Thoracic aorta (tissue), 2 donors: ENCODE measurements around the gene ARMH3. TPM values are rescaled to one million over a fixed set of nuclear protein-coding genes. Genes with fewer than 3 reads are reported as not detected.

Experiments
- ATAC-seq: fragments of 150-250 bp; one replicate; pipeline ENCODE4 v1.8.0; 2017; ENCODE audit warnings: low read depth; ENCODE audit not compliant: insufficient number of reproducible peaks, low FRiP score
- DNase-seq: peaks from one replicate; pipeline ENCODE4 v3.0.0-alpha.2; 2020; ENCODE audit warnings: low spot score
- H3K27ac ChIP-seq, 2 donors: fragments of 200-600 bp; sonication (generic); 1 replicate in 1 of 2; 2 replicates in 1 of 2; pipeline ENCODE4 v1.5.1; 2016; ENCODE audit warnings: mild to moderate bottlenecking in 2 of 2, moderate library complexity in 2 of 2
- H3K27me3 ChIP-seq: fragments of 200-600 bp; sonication (generic); replicated peaks from 2 replicates; pipeline ENCODE4 v1.6.0; 2016; ENCODE audit warnings: mild to moderate bottlenecking; ENCODE audit not compliant: insufficient read depth
- H3K36me3 ChIP-seq: fragments of 200-600 bp; sonication (generic); one replicate; pipeline ENCODE4 v1.5.1; 2016
- H3K4me1 ChIP-seq, 2 donors: fragments of 200-600 bp; sonication (generic); 1 replicate in 1 of 2; 2 replicates in 1 of 2; pipeline versions ENCODE4 v1.5.1 to v1.6.0; 2016; ENCODE audit warnings: low read depth in 2 of 2, mild to moderate bottlenecking in 1 of 2; ENCODE audit not compliant: control insufficient read depth in 1 of 2
- H3K4me3 ChIP-seq: fragments of 200-600 bp; sonication (generic); 2 replicates; pipeline ENCODE4 v1.5.1; 2016; ENCODE audit warnings: mild to moderate bottlenecking
- H3K9me3 ChIP-seq: fragments of 200-600 bp; sonication (generic); 2 replicates; pipeline ENCODE4 v1.5.1; 2016
- CTCF ChIP-seq: fragments of 200-600 bp; sonication (generic); IDR thresholded peaks from one replicate; pipeline ENCODE4 v1.5.1; 2019; ENCODE audit warnings: antibody characterized with exemption
- total RNA-seq, 2 donors: library from RNA; depleted of rRNA; stranded (reverse); fragments of >200 nt; gene quantifications; one replicate each; pipeline versions ENCODE4 v1.1.0 to v1.2.3, GENCODE V29; 2016

ARMH3 gene
- total RNA-seq: 10 to 100 TPM; 21.1 TPM

DNA sequence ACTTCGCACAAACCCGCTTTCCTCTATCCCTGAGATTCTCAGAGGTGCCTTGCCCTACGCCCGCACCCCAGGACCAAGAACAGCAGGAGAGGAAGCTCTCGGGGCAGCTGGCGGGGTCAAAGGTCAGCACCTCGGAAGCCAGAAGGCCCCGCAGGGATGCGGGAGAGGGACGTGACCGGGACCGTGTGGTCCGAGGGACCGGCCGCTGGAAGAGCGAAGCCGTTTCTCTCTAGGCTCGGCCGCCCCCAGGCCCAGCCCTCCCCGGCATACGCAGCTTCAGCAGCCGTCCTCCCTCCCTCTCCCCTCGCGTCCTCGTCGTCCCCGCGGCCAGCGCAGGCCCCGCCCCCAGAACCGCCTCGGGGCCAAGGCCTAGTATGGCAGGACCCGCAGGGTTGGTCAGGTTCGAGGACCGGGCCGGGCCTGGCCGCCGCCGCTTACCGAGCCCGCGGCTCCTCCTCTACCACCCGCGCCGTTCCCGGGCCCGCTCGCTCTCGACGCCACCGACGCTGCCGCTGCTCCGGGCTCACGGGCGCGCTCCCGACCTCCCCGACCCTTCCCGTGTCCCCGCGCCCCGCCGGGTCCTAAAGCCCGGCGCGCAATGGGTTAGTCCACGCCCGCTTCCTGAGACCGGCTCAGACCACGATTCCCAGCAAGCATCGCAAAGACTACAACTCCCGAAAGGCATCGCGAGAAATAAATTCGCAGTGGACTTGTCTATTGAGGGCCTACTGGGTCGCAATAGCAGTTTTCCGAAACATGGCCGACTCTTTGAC lies at the start of gene ARMH3:
TSS of gene ARMH3 (minus strand) at position 527 of the 773 bp plus-strand sequence. CDS start 16,059 bp downstream, outside the sequence.
- Histone ChIP-seq H3K9me3 (no peaks in the 10 kb centered on the region), H3K4me1 (peaks cover 14 to 20% of the 10 kb centered on the region in 2 donors), H3K27ac (peak within 1 kb of the TSS; percentile 82 to 88), H3K27me3 (no peaks in the 10 kb centered on the region), H3K4me3 (peak within 1 kb of the TSS; percentile 98), H3K36me3 (no peaks in the 10 kb centered on the region)
- ATAC-seq: peak; percentile 98
- peak; percentile 88 for DNase-seq
- TF ChIP-seq CTCF: no peak

- ATAC-seq: no peak
- Histone ChIP-seq H3K36me3 (peaks cover 10% of the 10 kb centered on the region), H3K27me3 (no peaks in the 10 kb centered on the region), H3K4me1 (no peaks in the 10 kb centered on the region), H3K4me3 (no peak overlapping the region), H3K27ac (no peak overlapping the region), H3K9me3 (no peaks in the 10 kb centered on the region)
- TF ChIP-seq CTCF: no peak
- no peak for DNase-seq
Observed at GRCh38 chr10:102102421-102102820, 46.4 kb upstream of the ARMH3 start.

- no peak for ATAC-seq
- Histone ChIP-seq H3K9me3 (no peaks in the 10 kb centered on the region), H3K36me3 (peaks cover 3% of the 10 kb centered on the region), H3K27ac (no peak overlapping the region), H3K27me3 (no peaks in the 10 kb centered on the region), H3K4me1 (no peaks in the 10 kb centered on the region), H3K4me3 (no peak overlapping the region)
- no peak for TF ChIP-seq CTCF
- DNase-seq: no peak
Observed at GRCh38 chr10:102101152-102101551, 45.2 kb upstream of the ARMH3 start.

GRCh38 chr10:102096449-102096848 lies 40.5 kb upstream of the ARMH3 start:
- TF ChIP-seq CTCF: no peak
- ATAC-seq (no peak), DNase-seq (no peak)
- Histone ChIP-seq H3K4me1 (no peaks in the 10 kb centered on the region), H3K4me3 (no peak overlapping the region), H3K27me3 (no peaks in the 10 kb centered on the region), H3K9me3 (no peaks in the 10 kb centered on the region), H3K36me3 (no peaks in the 10 kb centered on the region), H3K27ac (no peak overlapping the region)

GRCh38 chr10:102090772-102091171 lies 34.8 kb upstream of the ARMH3 start:
- H3K4me3 ChIP-seq: no peak overlapping the region
- no peak for TF ChIP-seq CTCF
- H3K4me1 ChIP-seq: no peaks in the 10 kb centered on the region
- H3K36me3 ChIP-seq: no peaks in the 10 kb centered on the region
- no peaks in the 10 kb centered on the region for H3K27me3 ChIP-seq
- no peak overlapping the region for H3K27ac ChIP-seq
- DNase-seq: no peak
- no peak for ATAC-seq
- H3K9me3 ChIP-seq: no peaks in the 10 kb centered on the region
